Measurements from ENCODE around the gene DPH2.
A peak's percentile ranks its signal among the peaks of the same experiment; 100 is the strongest.

GRCh38 chr1:43994794-43995790 is 25.3 kb downstream of the DPH2 start:
- TF ChIP-seq CTCF (conservative IDR thresholded peaks at IDR 0.05 in 1 of 2, IDR thresholded peaks at IDR 0.05 in 1 of 2; ENCODE audit: extremely low read depth in 1 of 2, insufficient read depth in 1 of 2, low read depth in 1 of 2, low read length in 2 of 2): peak; percentile 18 to 39
- no peak for TF ChIP-seq EZH2 (IDR thresholded peaks at IDR 0.05; ENCODE audit: borderline replicate concordance, low read length)

Measured in mammary epithelial cell (primary cell).